Mammary epithelial cell (primary cell): ENCODE data around the gene CD6.

ENCODE experiments used
- CTCF ChIP-seq, 2 donors: IDR thresholded peaks in 1 of 2; conservative IDR thresholded peaks in 1 of 2; 2 replicates each; pipeline ENCODE4 v1.5.1; 2011 to 2012; ENCODE audit warnings: inconsistent platforms in 2 of 2, low read length in 2 of 2, mild to moderate bottlenecking in 2 of 2, control low read depth in 1 of 2, low read depth in 1 of 2; ENCODE audit not compliant: insufficient read depth in 1 of 2; ENCODE audit errors: extremely low read depth in 1 of 2
- EZH2 ChIP-seq: IDR thresholded peaks from 2 replicates; pipeline ENCODE4 v1.6.1; 2012; ENCODE audit warnings: low read length, inconsistent platforms, borderline replicate concordance

GRCh38 chr11:60934790-60935605 lies 36.5 kb upstream of the CD6 start:
- TF ChIP-seq CTCF (conservative IDR thresholded peaks at IDR 0.05 in 1 of 2, IDR thresholded peaks at IDR 0.05 in 1 of 2; ENCODE audit: extremely low read depth in 1 of 2, insufficient read depth in 1 of 2, low read depth in 1 of 2, low read length in 2 of 2) (no peak), EZH2 (no peak)
